Hepatocyte (in vitro differentiated cells): Measurements from ENCODE around the gene HIBADH. TPM values are rescaled to one million over a fixed set of nuclear protein-coding genes. Genes with fewer than 3 reads are reported as not detected.

ENCODE experiments used
- DNase-seq: peaks from one replicate; pipeline ENCODE4 v3.0.0-alpha.2; 2016; ENCODE audit warnings: low spot score
- H2AFZ ChIP-seq: fragments of 200-600 bp; sonication (generic); 2 replicates; pipeline ENCODE4 v1.6.0; 2016; ENCODE audit warnings: antibody characterized with exemption, mild to moderate bottlenecking
- H3K27ac ChIP-seq: fragments of 200-600 bp; sonication (generic); 2 replicates; pipeline ENCODE4 v1.5.1; 2016; ENCODE audit warnings: mild to moderate bottlenecking
- H3K27me3 ChIP-seq: fragments of 200-600 bp; sonication (generic); 2 replicates; pipeline ENCODE4 v1.6.1; 2016
- H3K36me3 ChIP-seq: fragments of 200-600 bp; sonication (generic); replicated peaks from 2 replicates; pipeline ENCODE4 v1.5.1; 2016; ENCODE audit warnings: low read depth; ENCODE audit not compliant: insufficient read depth
- H3K4me1 ChIP-seq: fragments of 200-600 bp; sonication (generic); 2 replicates; pipeline ENCODE4 v1.5.1; 2016; ENCODE audit warnings: mild to moderate bottlenecking, moderate library complexity; ENCODE audit not compliant: insufficient read depth
- H3K4me2 ChIP-seq: fragments of 200-600 bp; sonication (generic); 2 replicates; pipeline ENCODE4 v1.6.0; 2016
- H3K4me3 ChIP-seq: fragments of 200-600 bp; sonication (generic); 2 replicates; pipeline ENCODE4 v1.5.1; 2016; ENCODE audit warnings: mild to moderate bottlenecking
- H3K79me2 ChIP-seq: fragments of 200-600 bp; sonication (generic); 2 replicates; pipeline ENCODE4 v1.6.0; 2017; ENCODE audit warnings: mild to moderate bottlenecking
- H3K9me2 ChIP-seq: fragments of 200-600 bp; sonication (generic); replicated peaks from 2 replicates; pipeline ENCODE4 v1.6.0; 2017; ENCODE audit warnings: mild to moderate bottlenecking; ENCODE audit not compliant: insufficient read depth
- H3K9me3 ChIP-seq: fragments of 200-600 bp; sonication (generic); 2 replicates; pipeline ENCODE4 v1.5.1; 2016; ENCODE audit warnings: low read depth, mild to moderate bottlenecking
- H4K20me1 ChIP-seq: fragments of 200-600 bp; sonication (generic); 2 replicates; pipeline ENCODE4 v1.6.0; 2016; ENCODE audit warnings: mild to moderate bottlenecking; ENCODE audit not compliant: insufficient read depth, poor library complexity, severe bottlenecking
- EZH2 ChIP-seq: fragments of 200-600 bp; sonication (generic); IDR thresholded peaks from 2 replicates; pipeline ENCODE4 v1.6.1; 2016; ENCODE audit warnings: antibody characterized with exemption, mild to moderate bottlenecking, borderline replicate concordance
- EZH2phosphoT487 ChIP-seq: fragments of 200-600 bp; sonication (generic); IDR thresholded peaks from one replicate; pipeline ENCODE4 v1.6.1; 2018; ENCODE audit warnings: antibody characterized with exemption, mild to moderate bottlenecking, low read depth, moderate library complexity; ENCODE audit not compliant: unreplicated experiment, severe bottlenecking
- WGBS: methylation state at CpG from one replicate; pipeline ENCODE4 v1.1.6; 2016; ENCODE audit warnings: low lambda C conversion rate; ENCODE audit errors: missing lambda C conversion rate; 5-methylcytosine and 5-hydroxymethylcytosine counted together
- polyA plus RNA-seq: library from polyadenylated mRNA; unstranded; fragments of >200 nt; fragmentation: Nextera tagmentation; extraction: Ambion mirVana; gene quantifications from 2 replicates; pipeline ENCODE4 v1.2.1, GENCODE V29; 2016
- total RNA-seq: library from RNA; depleted of rRNA; stranded (reverse); fragments of >200 nt; gene quantifications from 2 replicates; pipeline ENCODE4 v1.2.3, GENCODE V29; 2014
- TF ChIP-seq, protein P1 (sequence below): fragments of 200-600 bp; sonication (generic); IDR thresholded peaks from 2 replicates; pipeline ENCODE4 v1.5.1; 2016; ENCODE audit warnings: antibody characterized with exemption, mild to moderate bottlenecking; ENCODE audit not compliant: poor library complexity

The HIBADH gene
- total and polyA plus RNA-seq, 2 experiments from 2014 or later: 56.1 to 65.5 TPM

- 57% methylated on average over 1 of the region's 1 CpG for WGBS
- no peaks in the 10 kb centered on the region for H3K9me3 ChIP-seq
- H3K27ac ChIP-seq: no peak overlapping the region
- peaks cover 22% of the 10 kb centered on the region for H3K79me2 ChIP-seq
- H3K27me3 ChIP-seq: no peaks in the 10 kb centered on the region
- no peak overlapping the region for H2AFZ ChIP-seq
- no peaks in the 10 kb centered on the region for H3K36me3 ChIP-seq
- no peak for TF ChIP-seq EZH2phosphoT487
- TF ChIP-seq EZH2: no peak
- TF ChIP-seq, protein P1, sequence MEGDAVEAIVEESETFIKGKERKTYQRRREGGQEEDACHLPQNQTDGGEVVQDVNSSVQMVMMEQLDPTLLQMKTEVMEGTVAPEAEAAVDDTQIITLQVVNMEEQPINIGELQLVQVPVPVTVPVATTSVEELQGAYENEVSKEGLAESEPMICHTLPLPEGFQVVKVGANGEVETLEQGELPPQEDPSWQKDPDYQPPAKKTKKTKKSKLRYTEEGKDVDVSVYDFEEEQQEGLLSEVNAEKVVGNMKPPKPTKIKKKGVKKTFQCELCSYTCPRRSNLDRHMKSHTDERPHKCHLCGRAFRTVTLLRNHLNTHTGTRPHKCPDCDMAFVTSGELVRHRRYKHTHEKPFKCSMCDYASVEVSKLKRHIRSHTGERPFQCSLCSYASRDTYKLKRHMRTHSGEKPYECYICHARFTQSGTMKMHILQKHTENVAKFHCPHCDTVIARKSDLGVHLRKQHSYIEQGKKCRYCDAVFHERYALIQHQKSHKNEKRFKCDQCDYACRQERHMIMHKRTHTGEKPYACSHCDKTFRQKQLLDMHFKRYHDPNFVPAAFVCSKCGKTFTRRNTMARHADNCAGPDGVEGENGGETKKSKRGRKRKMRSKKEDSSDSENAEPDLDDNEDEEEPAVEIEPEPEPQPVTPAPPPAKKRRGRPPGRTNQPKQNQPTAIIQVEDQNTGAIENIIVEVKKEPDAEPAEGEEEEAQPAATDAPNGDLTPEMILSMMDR: no peak
- no peak overlapping the region for H3K4me3 ChIP-seq
- no peak for DNase-seq
- no peaks in the 10 kb centered on the region for H4K20me1 ChIP-seq
- H3K4me1 ChIP-seq: no peaks in the 10 kb centered on the region
- H3K4me2 ChIP-seq: no peak overlapping the region
- H3K9me2 ChIP-seq: no peaks in the 10 kb centered on the region
Observed at GRCh38 chr7:27635728-27636127, 27.0 kb downstream of the HIBADH start.

DNA sequence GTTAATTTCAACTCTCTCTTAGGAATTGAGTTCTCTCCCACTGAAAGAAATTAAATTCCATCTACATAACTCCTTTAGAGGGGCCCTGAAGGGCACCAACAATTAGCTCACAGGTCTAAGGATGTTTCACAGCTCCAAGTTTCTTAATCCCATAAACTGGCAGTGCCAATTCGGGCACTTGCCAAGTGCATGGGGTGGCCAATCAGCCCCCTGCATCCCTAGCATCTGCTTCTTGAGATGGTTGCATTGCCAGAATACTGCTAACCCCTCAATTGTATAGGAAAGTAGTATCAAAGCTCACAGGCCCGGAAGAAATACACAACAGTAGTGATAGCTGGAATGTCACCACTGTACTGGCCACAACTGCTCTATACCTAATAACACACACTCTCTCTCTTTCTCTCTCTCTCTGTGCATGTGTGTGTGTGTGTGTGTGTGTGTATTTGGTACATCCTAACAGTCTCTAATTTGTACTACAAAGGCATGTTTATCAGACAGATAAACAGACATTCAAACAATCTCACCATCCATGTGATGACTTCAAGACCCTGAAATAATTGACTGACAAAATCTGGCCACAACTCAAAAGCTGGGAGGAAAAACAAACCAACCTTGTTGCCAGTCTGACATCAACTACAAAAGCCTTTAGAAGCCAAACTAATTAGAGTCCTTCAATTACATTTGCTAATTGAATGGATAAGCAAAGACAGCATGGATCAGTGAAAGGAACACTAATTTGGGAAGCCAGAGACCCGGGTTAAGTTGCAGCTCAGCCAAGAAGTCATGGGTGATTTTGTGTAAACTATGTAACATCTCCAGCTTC, 27.8 kb downstream of the HIBADH start:
- H3K4me2 ChIP-seq: no peak overlapping the region
- no peak overlapping the region for H3K27ac ChIP-seq
- H3K36me3 ChIP-seq: no peaks in the 10 kb centered on the region
- H2AFZ ChIP-seq: no peak overlapping the region
- H3K9me3 ChIP-seq: no peaks in the 10 kb centered on the region
- WGBS: 76% methylated on average over 3 of the region's 3 CpGs
- no peak for TF ChIP-seq EZH2
- TF ChIP-seq, protein P1: no peak
- TF ChIP-seq EZH2phosphoT487: no peak
- no peaks in the 10 kb centered on the region for H3K9me2 ChIP-seq
- DNase-seq: no peak
- no peaks in the 10 kb centered on the region for H3K27me3 ChIP-seq
- no peak overlapping the region for H3K4me3 ChIP-seq
- H4K20me1 ChIP-seq: no peaks in the 10 kb centered on the region
- H3K4me1 ChIP-seq: no peaks in the 10 kb centered on the region
- peaks cover 22% of the 10 kb centered on the region for H3K79me2 ChIP-seq

DNA sequence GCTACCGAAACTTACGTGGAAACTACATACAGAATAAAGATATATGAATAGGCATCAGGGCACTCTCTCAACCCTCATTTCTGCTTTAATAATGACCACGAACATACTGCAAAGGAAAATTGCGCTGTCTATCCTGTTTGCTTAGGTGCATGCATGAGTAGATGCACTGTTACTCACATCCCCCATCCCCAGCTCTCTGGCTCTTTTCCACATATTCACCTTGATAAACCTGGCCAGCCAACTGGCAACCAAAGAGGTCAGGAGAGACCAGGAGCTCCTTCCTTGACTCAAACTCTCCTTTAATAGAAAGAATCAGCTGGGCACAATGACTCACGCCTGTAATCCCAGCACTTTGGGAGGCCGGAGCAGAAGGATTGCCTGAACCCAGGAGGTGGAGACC, 29.6 kb downstream of the HIBADH start:
- Histone ChIP-seq H3K27ac (no peak overlapping the region), H3K4me3 (no peak overlapping the region), H3K9me2 (no peaks in the 10 kb centered on the region), H3K36me3 (peaks cover 4% of the 10 kb centered on the region), H3K4me2 (no peak overlapping the region), H3K79me2 (peaks cover 5% of the 10 kb centered on the region), H3K4me1 (no peaks in the 10 kb centered on the region), H3K9me3 (no peaks in the 10 kb centered on the region), H3K27me3 (no peaks in the 10 kb centered on the region), H4K20me1 (no peaks in the 10 kb centered on the region), H2AFZ (no peak overlapping the region)
- WGBS: 77% methylated on average over 6 of the region's 6 CpGs
- no peak for TF ChIP-seq EZH2phosphoT487
- TF ChIP-seq EZH2: no peak
- TF ChIP-seq, protein P1: no peak
- no peak for DNase-seq
